NAMALWA (cell line): ENCODE measurements around the gene SCO2.
A peak's percentile ranks its signal among the peaks of the same experiment; 100 is the strongest.

ENCODE experiments used
- DNase-seq: peaks from one replicate; pipeline ENCODE4 v3.0.0-alpha.2; 2015; ENCODE audit warnings: low spot score

Gene SCO2, protein sequence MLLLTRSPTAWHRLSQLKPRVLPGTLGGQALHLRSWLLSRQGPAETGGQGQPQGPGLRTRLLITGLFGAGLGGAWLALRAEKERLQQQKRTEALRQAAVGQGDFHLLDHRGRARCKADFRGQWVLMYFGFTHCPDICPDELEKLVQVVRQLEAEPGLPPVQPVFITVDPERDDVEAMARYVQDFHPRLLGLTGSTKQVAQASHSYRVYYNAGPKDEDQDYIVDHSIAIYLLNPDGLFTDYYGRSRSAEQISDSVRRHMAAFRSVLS

DNA sequence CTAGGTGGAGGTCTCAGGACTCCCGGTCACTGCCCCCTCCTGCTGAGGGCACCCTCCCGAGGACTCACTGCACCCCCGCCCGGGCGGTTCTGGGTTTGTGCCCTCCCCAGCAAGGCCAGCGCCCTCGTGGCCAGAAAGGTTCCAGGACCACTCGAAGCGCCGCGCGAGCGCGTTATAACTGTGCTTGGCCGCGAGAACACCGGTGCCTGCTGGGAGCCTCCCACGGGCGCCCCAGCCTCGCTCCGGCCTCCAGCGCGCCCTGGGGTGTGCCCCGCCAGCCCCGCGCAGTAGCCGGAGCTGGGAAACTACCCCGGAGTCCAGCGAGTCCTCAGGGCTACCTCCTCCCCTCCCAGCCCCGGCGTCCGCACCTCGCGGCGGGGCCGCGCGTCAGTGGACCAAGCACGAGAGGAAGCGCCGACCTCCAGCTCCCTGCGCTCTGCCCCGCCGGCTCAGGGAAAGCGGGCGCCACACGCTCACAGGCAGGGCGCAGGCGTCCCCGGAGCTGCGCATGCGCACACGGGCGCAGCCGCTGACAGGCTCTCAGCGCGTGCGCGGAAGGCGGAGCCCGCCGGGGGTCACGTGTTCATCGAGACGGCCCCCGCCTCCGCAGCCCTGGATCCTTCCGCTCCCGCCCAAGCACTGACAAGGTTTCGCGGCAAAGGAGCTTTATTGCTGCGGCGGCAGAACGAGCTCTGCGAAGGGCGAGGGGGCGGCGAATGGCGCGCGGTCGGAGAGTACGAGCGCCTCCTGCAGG, at the start of gene SCO2:
TSS of gene SCO2 (minus strand) at position 495 of the 754 bp plus-strand sequence. CDS start 1,187 bp downstream, outside the sequence.
- DNase-seq: peak; percentile 97

- no peak for DNase-seq
These were observed 49.0 kb upstream of the SCO2 start for GRCh38 chr22:50574383-50574755.

- DNase-seq: no peak
These were observed 48.3 kb upstream of the SCO2 start for GRCh38 chr22:50573491-50574382.

DNA sequence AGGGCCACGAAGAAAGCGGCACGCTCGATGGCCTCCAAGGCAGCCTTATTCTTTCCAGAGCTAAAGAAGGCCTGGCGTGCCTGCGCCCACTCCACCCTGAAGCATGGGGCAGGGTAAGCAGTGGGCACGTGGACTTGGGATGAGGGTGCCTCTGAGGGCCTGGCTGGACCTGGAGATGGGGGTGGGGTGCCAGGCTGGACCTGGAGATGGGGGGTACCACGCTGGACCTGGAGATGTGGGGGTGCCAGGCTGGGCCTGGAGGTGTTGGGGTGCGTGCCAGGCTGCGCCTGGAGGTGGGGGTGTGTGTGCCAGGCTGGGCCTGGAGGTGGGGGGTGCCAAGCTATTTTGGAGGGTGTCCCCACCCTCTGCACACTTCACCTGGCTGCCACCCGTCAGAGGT, 47.6 kb upstream of the SCO2 start:
- no peak for DNase-seq

DNA sequence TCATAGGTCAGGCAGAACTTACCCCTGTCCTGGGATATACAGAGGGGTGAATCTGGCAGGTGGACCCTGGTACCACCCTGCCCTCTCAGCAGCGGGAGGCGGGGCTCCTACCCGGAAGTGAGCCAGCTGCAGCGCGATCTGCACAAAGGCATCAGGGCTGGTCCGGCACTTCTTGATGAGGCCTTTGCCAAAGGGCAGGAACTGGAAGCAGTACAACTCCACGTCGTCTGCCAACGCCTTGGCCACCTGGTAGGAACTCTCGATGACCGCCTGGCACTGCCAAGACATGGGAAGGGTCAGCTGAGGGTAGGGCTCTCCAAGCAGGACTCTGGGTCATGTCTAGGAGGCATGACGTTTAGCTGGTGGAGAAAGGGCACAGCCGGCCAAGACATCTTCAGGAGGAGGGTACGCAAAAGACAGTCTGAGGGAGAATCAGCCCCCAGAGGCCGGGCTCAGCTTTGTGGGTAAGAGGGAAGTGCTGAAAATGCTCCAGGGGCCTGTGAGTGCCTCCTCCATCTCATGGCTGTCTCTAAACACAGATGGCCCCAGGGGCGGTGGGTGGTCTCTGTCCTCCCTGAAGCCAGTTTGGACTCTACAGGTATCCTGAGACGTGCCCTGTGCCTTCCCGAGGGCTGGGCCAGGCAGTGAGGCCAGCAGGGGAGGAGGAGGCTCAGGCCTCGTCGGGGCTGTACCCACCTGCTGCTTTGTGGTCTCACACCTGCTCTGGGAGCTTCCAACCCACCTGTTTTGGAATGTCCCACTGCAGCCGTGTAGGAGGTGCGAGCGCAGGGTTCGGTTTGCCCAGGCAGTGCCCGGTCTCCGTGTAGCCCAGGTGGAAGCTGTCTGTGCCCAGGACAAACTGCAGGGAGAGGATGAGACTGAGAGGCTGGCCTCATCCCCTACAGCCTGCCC, 46.1 kb upstream of the SCO2 start:
- no peak for DNase-seq

GRCh38 chr22:50570861-50571260, 45.5 kb upstream of the SCO2 start:
- no peak for DNase-seq

- peak; percentile 61 for DNase-seq
These were observed 44.6 kb upstream of the SCO2 start for GRCh38 chr22:50569896-50570535.

- no peak for DNase-seq
These were observed 43.7 kb upstream of the SCO2 start for GRCh38 chr22:50569041-50569459.

DNA sequence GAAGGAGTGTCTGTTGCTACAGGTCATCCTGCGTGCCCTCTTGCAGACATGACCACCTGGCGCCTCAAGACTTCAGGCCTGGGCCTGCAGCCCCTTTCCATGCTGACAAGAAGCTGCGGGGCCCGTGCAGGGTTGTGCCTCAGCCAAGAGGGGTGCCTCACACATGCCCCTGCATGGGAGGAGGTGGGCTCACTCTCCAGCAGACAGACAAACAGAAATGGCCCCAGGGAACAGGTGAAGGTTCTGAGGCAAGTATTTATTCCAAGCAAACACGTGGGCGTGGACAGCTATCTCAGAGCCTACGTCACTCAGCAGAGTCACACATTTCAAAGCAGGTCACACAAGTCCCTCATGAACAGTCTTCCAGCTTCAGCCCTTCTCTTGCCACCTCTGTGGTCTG, 43.2 kb upstream of the SCO2 start:
- no peak for DNase-seq

GRCh38 chr22:50567721-50568252, 42.4 kb upstream of the SCO2 start:
- no peak for DNase-seq

- no peak for DNase-seq
These were observed 38.9 kb upstream of the SCO2 start for GRCh38 chr22:50564289-50564688.

- no peak for DNase-seq
These were observed 38.2 kb upstream of the SCO2 start for GRCh38 chr22:50563413-50564160.

GRCh38 chr22:50562523-50563412, 37.4 kb upstream of the SCO2 start, which contains the start of gene SYCE3:
Gene SYCE3, minus strand, starts transcription at chr22:50562919. Its CDS starts 6,514 bp downstream, at chr22:50556405.
- peak; percentile 97 for DNase-seq

- no peak for DNase-seq
These were observed 36.3 kb upstream of the SCO2 start for GRCh38 chr22:50561401-50562358.

- DNase-seq: no peak
These were observed 34.6 kb upstream of the SCO2 start for GRCh38 chr22:50560034-50560433.

GRCh38 chr22:50556703-50557102, 31.3 kb upstream of the SCO2 start:
- no peak for DNase-seq

DNA sequence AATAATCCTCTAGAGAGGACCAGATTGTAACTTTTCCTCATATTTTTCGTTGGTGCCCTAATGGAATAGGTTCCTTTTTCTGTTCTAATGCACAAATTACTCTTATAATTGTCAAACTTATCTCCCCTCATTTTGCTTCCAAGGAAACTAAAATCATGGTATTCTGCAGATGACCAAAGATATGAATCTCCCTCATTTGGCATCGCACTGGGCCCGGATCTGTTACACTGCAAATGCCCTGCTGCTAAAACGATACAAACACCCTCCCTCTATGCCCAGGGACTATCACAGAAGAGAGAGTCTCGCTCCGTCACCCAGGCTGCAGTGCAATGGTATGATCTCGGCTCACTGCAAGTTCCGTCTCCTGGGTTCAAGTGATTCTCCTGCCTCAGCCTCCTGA, 27.9 kb upstream of the SCO2 start:
- no peak for DNase-seq
